OCI-M1 (cell line): ENCODE results near the gene KRT1.
A peak's percentile ranks its signal among the peaks of the same experiment; 100 is the strongest.

ENCODE experiments used
- DNase-seq: peaks from one replicate; lab custom pipeline; 2025; lab: John Stamatoyannopoulos, UW

KRT1 gene

DNA sequence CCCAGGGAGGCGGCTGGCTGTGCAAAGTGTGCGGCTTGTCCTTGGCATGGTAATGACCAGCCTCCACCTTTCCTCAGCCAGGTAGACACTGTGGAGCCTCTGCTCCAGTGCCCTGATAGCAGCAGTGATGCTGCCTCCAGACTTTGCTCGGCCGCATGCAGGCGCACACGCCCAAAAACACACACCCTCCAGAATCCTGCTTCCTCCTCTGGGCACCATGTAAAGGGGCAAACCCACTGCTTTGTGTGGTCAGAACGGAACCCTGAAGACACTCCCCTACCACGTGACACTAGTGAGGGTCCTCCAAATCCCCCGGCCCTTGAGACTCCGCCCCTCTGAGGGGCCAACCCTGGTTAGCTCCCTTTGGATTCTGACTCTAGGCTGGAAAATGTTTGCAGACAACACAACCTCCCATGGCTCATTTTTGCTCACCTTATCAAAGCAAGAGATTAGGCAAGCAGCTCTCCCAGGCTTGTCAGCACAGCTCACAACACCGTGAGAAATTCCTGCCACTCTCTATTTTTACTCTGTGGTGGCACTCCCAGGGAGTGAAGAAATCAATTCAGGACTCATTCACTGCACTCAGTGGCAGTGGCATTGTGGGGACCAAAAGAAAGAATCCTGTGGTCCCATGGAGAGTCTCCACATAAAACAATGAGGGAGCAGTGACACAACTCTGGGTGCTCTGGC, 18.6 kb upstream of the KRT1 start:
- DNase-seq, result no peak

DNA sequence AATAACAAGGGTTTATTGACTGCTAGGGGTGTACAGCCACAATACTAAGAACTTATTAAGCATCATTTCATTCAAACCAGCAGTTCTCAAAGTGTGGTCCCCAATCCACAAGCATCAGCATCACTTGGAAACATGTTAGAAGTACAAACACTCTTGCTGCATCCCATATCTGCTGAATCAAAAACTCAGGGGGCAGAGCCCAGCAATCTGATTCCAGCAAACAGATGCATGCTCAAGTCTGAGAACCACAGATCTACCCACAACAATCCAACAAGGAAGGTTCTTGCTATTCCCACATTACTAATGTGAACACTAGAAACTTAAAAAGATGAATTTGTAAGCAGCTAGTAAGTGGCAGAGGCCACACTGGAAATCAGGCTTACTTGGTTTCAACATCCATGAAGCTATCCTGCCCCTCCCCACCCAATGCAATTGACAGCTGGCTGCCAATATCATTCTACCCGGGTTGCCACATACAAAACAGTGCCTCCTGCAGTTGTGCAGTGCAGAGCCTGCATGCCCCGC, 16.9 kb upstream of the KRT1 start:
- DNase-seq, result no peak

DNA sequence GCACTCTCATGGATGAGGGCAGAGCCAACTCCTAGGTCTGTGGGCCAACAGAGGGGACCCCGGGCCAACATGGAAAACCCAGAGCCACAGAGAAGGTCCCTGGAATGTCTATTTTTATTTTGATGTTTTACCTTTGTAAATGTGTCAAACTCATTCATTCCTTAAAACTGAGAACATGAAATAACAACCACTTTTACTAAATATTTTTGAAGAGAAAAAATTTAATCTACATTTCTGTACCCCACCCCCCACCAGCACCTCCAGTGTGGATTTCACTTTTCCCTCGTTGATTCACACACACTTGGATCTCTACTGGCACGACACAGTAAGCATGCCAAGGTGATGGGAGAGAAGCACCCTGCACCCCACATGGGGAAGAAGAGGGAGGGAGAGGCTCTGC, 16.4 kb upstream of the KRT1 start:
- no peak for DNase-seq

DNA sequence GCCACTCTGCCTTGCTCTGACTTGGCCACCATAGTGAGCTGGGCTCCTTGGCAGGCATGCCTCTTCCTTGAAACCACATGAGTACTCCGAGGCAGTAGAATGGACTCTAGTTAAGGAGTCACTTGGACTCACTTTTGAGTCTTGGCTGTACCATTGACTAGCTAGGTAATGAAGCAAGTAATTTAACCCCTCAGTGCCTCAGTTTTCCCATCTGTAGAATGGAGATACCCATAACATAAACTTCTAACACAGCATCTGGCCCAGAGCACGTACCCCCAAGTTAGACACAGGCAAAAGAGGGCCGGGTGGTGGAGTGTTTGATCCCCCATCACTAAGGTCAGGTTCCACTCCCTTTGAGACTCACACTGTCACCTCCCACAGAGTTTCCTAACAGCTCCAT, 14.8 kb upstream of the KRT1 start:
- no peak for DNase-seq

DNA sequence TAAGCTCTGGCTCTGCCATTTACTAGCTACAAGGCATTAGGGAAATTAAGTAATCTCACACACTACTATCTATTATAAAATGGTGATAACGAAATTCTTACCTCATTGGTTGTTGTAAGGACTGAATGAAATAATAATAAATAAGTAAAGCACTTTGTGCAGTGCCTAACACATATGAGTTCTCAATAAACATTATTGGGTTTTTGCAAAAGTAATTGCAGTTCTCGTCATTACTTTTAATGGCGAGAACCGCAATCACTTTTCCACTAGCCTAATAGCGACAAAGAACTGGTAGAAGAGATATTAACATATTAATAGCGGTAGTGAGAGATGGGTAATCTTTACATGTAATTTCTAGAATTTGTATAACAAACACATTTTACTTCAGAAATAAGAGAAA, 13.9 kb upstream of the KRT1 start:
- DNase-seq, result no peak

DNA sequence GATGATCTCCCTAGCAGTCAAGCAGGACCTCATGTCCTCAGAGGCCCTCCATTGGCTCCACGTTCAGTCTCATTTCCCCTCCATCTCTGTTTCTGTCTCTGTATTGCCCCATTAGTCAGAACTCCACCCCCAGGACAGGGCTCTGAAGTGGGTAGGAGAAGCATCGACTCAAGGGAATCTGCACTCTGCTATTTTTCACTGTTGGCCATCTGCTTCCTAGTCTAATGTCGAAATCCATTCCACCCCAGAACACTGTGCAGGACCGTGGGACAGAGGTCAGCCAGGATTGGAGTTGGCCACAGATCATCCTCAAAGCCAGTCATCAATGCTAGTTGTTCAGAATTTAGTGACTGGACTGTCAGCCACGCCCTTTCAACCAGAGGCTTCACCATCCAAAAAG, 13.1 kb upstream of the KRT1 start:
- no peak for DNase-seq

DNA sequence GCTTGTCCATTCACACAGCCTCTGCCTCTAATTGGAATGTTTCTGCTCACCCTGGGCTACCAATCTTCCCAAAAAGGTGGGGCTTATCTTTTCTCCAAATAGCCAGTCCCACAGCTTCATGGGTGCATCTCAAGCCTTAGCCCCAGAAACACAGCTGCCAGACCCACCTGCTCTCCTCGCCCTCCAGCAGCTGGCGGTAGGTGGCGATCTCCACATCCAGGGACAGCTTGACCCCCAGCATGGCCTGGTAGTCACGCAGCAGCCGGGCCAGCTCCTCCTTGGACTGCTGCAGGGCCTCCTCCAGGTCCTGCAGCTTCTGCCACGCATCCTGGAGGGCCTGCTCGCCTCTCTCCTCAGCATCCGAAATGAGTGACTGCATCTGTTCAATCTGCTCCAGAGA, 12.0 kb upstream of the KRT1 start:
- DNase-seq, result peak; percentile 17

DNA sequence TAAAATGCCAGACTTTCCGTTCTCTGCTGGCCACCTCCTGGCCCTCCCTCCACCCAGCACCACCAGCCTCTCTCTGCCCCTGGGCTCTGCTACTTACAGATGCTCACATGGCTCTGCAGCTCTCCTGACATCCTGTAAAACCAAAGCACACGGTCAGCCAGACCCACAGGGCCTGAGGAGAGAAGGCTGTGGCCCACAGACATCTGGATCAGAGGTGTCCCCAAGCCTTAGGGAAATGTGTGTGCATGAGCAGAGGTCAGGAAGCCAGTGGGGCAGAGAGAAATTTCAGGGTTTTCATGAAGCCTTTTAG, 11.6 kb upstream of the KRT1 start:
- no peak for DNase-seq

DNA sequence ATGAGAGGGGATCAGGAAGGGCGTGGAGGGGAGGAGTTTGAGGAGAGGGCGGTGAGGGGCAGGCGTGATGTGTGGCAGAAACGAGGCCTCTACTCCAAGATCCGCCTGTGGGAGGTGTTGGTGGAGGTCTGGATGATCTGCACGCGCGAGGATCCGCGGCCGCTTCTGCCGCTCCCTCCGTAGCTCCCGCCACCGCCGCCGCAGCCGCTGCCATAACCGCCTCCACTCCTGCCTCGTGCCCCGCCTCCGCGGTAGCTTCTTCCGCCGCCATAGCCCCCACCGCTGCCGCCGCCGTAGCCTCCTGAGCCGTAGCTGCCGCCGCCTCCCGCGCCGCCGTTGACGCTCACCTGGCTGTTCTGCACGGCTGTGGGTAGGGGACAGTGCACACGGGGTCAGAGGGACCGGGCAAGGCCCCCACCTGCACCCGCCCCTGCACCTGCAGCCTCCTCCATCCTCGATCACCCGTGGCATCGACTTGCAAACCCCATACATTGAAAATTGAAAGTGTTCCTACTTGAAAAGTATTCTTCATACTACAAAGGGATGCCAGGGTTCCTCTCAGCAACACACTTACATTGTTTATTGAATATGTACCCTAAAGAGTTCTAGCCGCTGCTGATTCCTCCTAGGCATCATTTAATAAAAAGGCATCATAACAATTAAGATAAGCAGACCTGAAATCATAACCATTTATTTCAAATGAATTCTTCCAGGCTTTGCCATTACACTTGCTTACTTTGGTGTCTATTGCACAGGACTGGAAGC, 11.1 kb upstream of the KRT1 start:
- DNase-seq, result no peak

DNA sequence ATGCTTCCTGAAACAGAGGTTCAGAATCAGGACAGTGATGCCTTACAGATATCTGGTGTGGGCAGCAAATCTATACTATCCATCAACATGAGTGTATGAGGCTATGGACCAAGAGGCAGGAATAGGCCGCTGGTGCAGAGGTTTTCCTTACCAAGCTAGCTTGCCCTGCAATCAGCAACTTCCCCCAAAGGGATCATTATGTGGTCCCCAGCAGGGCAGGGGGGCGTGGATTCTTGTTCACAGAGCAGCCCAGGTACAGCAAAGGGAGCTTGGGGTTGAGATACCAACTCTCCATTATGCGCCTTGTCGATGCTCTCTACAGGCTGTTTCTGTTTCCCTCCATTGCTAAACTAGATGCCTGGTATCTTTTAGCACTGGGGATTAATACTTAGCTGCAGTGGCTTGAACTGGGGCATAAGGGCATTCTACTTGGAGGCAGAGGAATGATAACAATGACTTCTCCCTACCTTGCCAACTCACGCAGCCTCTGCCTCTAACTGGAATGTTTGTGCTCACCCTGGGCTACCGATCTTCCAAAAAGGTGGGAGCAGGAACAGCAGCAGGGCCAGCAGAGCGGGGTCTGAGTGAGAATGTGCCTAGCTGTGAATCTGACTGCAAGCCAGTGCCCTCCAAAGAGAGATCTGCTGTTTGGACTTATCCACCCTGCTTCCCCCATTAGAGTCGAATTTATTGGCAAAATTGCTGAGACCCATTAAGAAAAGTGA, 10.3 kb upstream of the KRT1 start:
- DNase-seq, result no peak

DNA sequence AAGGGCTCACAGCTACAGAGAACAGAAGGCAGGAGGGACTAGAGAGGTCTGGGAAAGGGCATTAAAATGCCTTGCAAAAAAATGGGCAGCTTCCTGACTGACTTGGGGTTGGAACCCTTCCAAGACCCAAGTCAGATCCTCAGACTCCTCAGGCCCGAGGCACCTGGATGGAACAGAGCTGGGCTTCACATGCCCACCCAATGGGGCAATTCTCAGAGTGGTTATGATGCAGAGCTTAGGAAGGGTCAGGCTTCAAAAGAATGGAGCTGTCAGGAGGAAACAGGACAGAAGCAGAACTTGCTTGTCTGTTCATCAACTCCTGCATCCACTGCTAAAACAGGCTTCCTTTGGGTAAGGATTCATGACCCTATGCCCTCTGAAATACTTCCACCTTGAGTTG, 9.7 kb upstream of the KRT1 start:
- no peak for DNase-seq

DNA sequence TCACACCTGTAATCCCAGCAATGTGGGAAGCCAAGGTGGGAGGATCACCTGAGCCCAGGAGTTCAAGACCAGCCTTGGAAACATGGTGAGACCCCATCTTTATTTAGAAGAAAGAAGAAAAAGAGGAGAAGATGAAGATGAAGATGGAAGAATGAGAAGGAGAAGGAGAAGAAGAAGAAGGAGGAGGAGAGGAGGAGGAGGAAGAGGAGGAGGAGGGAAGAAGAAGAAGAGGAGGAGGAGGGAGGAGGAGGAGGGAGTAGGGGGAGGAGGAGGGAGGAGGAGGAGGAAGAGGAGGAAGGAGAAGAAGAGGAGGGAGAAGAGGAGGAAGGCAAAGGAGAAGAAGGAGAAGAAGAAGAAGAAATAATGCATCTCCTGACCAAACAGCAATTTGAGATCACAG, 9.0 kb upstream of the KRT1 start:
- no peak for DNase-seq

DNA sequence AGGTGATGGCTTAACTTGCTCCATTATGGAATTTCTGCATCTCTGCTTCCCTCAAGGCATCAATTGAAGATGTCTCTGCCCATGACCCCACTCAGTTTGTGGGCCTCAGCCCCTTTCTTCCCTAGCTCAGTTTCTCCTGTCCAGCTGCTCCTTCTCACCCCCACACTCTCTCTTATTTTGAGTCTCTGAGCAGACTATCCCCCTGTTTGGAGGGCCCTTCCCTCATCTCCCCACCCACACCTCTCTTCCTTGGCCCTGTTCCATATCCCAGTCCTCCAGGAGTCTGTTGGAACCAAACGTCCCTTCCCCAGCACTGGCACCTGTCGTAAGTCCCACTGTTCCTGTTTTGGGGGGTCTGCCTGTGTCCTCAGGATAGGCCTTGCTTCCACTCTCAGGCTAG, 8.3 kb upstream of the KRT1 start:
- DNase-seq, result no peak

DNA sequence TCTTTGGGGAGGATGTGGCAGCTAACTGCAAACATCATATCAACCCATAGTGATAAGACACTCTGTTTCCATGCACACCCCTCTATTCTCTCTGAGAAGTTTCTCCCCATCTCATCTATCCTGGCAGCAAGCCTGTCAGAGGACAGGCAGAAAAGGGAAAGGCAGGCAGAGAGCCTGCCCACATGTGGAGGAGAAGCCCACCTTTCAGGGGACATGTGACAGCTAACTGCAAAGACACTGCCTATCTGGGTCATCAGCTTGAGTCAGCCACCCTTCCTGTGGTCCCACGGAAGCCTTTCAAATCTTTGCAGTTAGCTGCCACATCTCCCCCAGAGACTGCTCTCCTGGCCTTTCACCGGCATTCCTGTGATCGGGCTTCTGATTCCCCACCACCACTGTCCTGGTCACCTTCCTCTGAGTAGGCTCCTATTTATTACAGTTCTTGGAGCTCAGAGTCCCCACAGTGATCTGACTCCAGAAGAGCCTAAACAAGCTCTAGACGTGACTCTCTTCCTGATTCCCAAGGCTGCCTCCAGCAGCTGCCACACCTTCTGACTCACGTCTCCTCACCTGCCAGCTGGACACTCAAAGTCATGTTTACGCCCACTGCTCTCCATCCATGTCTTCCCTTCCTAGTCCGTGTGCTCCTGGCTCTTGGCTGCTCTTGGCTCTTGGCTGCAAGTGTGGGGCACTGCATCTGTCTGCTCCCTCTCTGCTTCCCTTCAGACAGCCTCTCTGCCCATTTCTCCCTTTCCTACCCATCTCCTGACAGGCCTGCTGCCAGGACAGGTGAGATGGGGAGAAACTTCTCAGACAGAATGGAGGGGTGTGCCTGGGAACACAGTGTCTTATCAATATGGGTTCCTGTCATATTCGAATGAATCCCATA, 7.5 kb upstream of the KRT1 start:
- no peak for DNase-seq

DNA sequence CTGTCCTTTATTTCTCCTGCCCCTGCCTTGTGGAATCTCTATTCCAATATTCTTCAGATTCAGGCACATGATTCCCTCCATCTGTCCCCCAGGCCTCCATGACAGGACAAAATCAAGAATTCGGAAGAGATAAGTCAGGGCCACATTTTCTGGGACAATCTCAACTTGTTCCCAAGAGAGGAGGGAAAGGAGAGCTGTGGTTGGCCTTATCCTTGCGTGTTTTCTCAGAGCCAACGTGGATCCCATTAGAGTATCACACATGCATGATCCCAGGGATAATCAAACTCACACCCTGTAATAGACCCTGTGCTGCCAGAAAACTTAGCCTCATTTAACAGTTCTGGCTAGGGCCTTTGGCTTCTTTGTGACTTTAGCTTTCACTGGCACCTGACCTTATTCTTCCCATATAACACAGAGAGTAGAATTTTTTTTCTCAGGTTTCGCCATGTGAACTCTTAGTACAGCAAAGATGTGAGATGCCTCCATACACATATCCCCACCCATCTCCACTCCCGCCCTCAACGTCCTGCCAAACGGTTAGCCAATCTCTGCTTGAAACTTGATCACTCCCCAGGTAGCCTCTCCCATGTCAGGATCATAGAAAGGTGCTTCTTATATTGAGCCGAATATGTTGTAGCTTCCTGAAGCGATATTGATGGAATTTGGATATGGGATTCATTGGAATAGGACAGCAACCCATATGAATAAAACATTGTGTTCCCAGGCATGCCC, 6.7 kb upstream of the KRT1 start:
- DNase-seq, result no peak

DNA sequence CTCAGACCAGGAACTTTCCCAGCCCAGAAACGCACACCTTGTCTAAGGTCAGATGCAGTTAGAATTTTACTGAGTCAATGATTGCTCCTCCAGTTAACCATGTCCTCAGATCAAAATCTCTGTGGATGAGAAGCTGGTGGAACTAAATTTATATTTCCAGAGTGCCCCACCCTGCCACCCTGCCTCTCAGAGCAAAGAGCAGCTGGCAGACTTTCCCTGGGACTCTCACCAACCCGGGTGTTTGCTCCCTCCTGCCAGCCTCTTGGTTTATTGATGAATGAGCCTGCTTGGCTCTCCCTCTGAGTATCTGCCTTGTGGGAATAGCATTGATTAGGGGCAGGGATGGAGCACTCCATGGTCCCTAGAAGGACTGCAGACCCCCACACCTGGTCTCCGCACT, 5.9 kb upstream of the KRT1 start:
- DNase-seq, result no peak

DNA sequence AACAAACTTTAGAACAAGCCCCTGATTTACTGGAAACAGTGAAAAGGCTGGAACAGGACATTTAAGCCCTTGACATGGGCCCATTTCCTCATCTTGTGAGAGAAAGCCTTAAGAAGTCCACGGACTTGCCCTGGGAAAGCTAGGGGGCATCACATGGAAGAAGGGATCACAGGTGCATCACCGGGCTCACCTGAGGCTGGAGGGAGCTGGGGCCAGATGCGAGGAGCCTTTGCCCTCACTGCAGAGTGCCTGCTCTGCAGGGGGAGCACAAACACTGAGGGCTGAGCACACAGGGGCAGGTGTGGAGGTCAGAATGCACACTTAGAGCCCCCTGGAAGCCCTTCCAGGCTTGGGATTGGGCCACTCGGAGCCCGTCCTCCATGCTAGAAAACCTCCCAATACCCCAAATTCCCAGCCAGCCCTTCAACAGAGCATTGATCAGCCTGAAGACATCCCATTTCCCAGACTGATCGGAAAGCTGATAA, 5.2 kb upstream of the KRT1 start:
- no peak for DNase-seq

DNA sequence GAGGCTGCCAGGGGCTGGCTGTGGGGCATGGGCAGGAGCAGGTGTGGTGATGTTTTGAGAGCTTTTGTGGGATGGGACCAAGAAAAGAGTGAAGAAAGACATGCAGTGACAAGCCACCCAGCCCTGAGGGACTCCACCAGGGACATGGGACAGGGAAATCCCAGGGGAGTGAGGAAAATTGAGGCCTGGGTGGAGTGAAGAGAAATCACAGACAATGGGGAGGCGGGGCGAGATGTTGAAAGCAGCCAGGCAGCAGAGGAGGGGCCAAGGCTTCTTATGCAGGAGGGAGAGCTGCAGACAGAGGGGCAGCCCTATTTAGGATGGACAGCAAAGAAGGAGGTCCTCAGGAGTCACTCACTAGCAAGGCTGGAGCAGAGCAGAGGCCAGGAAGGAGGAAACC, 4.2 kb upstream of the KRT1 start:
- DNase-seq, result no peak

DNA sequence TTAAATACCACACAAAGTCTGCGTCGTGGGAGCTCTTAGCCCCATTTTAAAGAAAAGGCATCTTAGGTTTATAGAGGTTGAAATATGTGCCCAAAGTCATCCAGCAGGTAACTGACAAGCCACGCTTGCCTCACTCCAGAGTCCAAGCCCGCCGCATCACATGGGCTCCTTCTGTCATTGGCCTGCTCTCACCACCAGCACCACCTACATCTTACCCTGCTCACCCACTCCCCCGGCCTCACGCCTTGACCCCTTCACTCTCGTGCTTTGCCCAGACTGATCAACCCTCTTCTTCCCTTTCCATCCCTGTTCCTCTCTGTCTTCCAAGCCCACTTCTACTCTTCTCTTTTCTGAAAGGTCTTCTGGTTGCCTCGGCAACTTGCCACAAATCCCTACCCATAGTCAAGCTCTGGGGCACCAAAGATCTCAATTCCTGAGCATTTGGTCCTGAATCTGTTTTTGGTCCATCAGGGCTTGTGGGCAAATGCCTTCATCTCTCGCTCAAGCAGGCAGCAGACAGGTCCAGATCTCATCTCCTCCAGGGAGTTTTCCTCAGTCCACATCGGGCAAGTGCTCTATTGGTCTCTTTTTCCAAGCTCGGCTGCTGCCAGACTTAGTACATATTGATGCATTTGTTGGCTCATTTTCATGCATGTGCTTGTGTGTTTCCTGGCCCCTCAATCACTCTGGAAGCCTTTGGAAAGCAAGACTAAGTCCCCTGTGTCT, 3.5 kb upstream of the KRT1 start:
- DNase-seq, result no peak

DNA sequence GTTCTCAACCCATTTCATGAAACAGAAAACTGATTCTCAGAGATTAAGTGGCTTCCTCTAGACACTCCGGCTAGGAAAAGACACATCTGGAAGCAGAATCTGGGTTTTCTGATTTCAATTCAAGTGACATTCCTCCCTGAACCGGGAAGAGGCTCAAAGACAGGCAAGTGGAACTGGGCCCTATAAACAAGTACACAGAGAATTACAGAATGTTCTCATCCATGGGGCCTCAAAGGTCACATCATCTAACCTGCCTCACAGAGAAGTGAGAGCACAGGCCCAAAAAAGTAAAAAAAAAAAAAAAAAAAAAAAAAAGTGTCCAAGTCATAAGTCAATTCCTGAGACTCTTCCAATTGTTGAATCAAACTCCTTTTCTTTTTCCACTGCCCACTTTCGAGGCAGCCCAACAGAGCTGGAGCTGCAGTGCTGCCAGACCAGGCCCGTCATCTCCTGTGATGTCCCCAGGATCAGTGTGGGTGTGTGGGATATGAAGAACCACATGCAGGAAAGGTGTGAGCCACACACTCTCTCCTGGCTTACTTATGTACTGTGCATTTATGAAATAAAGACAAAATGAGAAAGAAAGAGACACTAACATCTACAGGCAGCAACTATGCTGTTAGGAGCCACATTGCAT, 2.8 kb upstream of the KRT1 start:
- DNase-seq, result no peak
